Fibroblast of mammary gland (primary cell): ENCODE results near the gene GFPT2.
A peak's percentile ranks its signal among the peaks of the same experiment; 100 is the strongest.

ENCODE experiments used
- DNase-seq: peaks from one replicate; pipeline ENCODE4 v3.0.0-alpha.2; 2010; ENCODE audit warnings: low read depth
- H3K4me3 ChIP-seq: 2 replicates; pipeline ENCODE4 v1.5.1; 2011; ENCODE audit warnings: low read depth, mild to moderate bottlenecking, low read length, moderate library complexity; ENCODE audit not compliant: control insufficient read depth
- TF ChIP-seq, protein P1 (sequence below): conservative IDR thresholded peaks from 2 replicates; pipeline ENCODE4 v1.5.1; 2011; ENCODE audit warnings: low read depth, low read length, inconsistent platforms; ENCODE audit not compliant: control insufficient read depth, insufficient read depth

Gene GFPT2

DNA sequence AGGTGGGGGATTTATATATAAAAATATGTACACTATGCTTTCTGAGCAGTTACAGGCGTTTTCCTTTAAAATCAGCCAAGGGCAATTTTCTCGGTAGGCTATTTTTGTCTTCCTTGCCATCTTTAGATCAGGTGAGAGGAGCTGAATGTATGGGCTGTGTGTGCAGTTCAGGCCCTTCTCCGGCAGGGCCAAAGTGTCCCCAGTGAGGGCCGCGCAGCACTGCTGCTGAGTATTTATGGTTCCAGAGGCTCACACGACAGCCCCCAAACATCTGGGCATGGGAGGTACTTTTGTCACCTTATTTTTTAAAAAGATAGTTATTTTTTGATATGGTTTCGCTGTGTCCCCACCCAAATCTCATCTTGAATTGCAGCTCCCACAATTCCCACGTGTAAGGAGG is 11.5 kb downstream of the GFPT2 start:
- no peak for DNase-seq
- TF ChIP-seq, protein P1, sequence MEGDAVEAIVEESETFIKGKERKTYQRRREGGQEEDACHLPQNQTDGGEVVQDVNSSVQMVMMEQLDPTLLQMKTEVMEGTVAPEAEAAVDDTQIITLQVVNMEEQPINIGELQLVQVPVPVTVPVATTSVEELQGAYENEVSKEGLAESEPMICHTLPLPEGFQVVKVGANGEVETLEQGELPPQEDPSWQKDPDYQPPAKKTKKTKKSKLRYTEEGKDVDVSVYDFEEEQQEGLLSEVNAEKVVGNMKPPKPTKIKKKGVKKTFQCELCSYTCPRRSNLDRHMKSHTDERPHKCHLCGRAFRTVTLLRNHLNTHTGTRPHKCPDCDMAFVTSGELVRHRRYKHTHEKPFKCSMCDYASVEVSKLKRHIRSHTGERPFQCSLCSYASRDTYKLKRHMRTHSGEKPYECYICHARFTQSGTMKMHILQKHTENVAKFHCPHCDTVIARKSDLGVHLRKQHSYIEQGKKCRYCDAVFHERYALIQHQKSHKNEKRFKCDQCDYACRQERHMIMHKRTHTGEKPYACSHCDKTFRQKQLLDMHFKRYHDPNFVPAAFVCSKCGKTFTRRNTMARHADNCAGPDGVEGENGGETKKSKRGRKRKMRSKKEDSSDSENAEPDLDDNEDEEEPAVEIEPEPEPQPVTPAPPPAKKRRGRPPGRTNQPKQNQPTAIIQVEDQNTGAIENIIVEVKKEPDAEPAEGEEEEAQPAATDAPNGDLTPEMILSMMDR = no peak
- no peak overlapping the region for H3K4me3 ChIP-seq

DNA sequence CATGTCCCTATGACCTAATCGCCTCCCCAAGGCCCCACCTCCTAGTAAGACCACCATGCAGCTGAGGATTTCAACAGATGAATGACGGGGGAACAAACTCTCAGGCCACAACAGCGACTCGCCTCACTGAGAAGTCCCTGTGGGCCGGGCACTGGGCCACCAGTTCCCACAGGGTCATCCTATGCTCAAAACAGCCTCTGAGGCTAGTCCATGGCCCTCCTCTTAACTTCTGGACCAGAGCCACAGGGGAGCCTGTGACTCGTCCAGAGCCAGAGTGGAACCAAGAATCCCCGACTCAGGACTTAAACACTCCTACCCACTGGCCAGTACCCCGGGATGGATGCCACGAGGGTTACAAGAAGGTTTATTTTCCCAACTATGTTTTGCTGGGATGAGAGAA is 12.3 kb downstream of the GFPT2 start:
- TF ChIP-seq, protein P1 = no peak
- DNase-seq = peak; percentile 68
- H3K4me3 ChIP-seq = no peak overlapping the region

DNA sequence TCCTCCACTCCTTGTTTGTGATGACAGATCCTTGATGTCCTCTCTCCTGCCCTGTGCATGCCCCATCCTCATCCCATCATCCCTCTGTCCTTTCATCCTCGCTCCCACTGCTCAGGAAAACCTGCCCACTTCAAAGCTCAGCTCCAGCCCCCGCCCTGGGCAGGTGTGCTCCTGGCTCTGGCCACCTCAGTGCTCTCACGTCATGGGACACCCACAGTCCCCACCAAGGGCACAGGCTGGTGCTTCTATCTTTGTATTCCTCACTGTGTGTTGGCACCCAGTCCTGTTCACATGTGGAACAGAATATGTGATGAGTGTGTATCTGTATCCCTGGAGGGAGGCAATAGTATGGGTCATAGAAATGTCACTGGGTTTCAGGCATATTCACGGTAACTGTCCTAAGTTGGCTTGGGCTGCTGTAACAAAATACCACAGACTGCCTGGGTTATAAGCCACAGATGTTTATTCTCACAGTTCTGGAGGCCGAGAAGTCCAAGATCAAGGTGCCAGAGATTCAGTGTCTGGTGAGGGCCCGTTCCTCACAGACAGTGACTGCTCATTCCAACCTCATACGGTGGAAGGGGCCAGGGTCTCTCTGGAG is 13.5 kb downstream of the GFPT2 start:
- H3K4me3 ChIP-seq = no peak overlapping the region
- TF ChIP-seq, protein P1 = no peak

DNA sequence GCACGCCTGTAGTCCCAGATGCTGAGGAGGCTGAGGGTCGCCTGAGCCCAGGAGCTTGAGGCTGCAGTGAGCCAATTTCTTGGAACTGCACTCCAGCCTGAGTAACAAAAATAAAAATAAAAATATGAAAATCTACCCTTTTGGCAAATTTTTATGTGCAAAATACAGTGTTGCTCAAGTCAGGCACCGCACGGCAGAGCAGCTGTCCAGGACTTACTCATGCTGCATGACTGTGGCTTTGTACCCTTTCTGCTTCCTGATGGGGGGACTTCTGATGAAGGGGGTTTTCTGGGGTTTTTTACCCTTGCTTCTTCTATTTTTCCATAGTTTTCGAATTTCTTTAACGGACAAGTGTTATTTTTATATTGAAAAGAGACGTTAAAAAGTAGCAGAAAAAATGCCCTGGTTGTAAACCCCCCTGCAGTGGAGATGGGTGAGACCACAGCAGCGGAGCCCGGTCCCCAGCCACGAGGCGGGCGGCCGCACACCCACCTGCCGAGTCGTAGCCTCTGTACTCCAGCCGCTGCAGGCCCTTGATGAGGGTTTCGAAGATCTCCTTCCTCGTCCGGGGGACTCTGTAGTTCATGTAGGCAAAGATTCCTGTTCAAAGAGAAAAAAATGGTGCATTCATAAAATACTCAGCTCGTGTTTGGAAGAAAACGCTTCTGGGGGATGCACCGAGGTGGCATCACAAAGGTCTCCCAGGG is 15.0 kb downstream of the GFPT2 start:
- TF ChIP-seq, protein P1 = no peak
- DNase-seq = no peak
- H3K4me3 ChIP-seq = no peak overlapping the region

More for the DNA sequence above, 13.5 kb downstream of the GFPT2 start:
- peak; percentile 74 for DNase-seq

DNA sequence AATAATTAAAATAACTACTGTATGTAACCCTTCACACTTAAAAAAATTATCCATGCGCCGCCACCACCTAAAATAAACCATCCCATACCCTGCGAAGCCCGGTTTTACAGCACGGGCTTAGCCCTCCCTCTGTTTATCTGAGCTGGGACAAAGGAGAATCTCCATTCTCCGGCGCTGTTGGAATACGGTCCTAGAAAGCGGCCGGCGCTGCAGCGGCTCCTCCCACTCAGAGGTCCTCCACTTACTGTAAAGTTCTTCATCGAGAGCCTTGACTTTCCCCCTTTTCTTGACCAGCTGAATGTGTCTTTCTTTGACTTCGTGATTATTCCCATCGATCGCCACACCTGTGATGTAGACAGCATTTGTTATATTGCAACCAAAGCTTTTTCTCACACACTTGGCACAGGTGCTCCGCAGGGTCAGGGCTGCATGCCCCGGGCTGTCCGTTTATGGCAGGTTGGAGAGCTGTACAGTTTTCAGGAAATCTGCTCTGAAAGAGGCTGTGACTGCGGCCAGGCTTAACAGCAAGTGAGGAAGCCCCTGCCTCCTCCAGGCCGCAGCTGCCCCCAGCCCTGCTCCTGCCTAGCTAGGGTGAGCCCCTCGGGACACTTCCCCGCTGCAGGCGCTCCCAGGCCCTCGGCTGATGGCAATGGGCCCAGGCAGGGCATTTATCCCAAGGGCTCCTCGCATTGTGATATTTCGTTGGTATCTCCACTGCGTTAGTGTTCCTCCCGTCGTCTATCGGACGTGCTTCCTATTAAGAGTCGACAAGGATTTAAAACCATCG is 16.7 kb downstream of the GFPT2 start:
- TF ChIP-seq, protein P1 = no peak
- no peak overlapping the region for H3K4me3 ChIP-seq
- no peak for DNase-seq

DNA sequence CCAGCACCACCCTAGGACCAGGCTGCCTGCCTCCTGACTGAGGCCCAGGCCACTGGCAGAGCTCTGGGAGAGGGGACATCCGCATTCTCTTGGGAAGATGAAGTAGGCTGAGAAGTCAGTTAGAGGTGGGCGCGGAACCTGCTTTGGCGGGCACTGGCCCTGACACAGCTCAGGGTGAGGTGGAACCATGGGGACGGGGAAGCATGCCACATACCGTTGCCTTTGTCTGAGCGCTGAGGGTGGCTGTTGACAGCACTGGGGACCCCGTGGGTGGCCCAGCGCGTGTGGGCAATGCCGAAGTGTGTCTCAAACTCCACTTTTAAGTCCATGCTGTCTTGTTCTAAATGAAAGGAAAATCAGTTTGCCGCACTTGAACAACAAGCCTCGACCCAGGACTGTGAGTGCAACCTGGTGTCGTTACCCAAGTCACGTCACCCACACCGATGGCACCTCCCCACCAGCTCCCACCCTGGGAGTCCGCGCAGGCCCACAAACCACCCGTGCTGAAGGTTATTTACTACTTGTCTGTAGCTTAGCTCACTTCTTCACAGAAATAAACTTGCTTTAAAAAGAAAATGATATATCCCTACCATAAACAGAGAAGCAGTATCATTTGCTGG is 17.4 kb downstream of the GFPT2 start:
- DNase-seq = no peak
- H3K4me3 ChIP-seq = no peak overlapping the region
- TF ChIP-seq, protein P1 = no peak
